Dedifferentiated amniotic fluid mesenchymal stem cell (primary cell): ENCODE results near the gene B4GALNT4.
"Not testable (repeated sequence)": the region's sequence is repeated elsewhere in the genome, so short reads cannot be mapped to it uniquely, and the experiment has no call there.

Experiments
- DNase-seq: peaks from one replicate; pipeline ENCODE4 v3.0.0-alpha.2; 2016; ENCODE audit errors: extremely low spot score

The B4GALNT4 gene

DNA sequence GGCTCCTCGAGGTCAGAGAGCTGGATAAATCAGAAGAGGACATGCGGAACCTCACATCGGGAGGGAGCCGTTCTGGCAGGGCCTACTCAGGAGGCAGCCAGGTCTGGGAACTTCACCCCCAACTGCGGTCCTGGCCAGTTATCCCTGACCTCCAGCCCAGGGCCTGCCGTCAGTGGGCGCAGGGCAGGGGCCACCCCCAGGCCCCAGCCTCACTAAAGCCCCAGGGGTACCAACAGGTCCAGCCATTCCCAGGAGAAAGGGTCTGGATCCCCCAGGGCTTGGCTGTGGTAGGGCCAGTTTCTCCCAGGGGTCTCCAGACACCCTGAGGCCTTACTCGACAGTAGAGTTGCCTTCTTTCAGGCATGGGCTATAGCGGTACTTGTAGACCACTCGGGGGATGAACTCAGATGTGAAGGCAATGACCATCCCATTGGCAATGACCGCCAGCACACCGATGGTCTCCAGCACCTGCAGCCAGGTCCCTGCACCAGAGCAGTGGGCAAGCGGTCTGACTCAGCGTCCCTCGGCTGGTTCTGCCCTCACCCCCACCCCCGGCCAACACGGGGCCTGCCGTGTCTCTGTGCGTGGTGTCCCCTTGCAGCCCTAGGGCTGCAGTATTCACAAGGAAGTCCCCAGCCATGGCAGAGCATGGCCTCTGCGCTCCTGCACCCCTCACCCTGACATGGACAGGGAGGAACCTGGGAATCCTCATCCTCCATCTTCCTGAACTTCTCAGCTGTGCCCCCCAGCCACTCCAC, 50.1 kb downstream of the B4GALNT4 start:
- DNase-seq = no peak

DNA sequence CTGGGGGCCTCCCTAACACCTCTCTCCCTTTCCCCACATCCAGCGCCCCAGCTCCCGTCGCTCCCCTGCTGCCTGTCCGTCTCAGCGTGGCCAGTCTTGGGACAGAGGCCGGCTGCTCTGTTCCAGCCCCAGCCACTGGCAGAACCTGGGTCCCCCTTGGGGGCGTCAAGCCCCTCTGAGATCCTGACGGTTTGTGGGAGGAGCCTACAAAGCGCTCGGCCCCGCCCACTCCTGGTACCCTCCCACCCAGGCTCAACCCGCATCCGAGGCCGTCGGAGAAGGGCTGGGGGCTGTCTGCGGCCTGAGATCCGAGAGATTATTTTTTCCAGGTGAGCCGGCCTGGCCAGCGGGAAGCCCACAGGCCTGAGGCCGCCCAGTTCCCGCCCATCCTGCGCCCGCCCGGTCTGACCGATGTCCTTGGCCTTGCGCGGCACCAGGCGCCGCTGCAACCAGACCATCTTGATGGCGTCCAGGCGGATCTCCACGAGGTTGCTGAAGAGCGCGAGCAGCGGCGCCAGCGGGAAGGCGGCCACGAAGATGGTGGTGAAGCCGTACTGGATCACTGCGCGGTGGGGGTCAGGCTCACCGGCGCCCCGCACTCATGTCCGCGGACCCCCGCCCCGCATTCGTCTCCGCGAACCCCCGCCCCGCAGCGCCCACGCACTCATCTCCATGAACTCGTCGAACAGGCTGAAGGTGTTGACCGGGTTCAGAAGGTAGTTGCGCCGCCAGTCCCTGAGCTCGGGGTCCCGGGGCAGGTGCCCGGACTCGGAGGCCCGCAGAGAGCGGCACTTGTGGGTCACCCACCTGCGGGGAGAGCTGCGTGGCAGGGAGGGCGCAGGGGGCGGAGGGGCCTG, 51.0 kb downstream of the B4GALNT4 start:
- DNase-seq = no peak

DNA sequence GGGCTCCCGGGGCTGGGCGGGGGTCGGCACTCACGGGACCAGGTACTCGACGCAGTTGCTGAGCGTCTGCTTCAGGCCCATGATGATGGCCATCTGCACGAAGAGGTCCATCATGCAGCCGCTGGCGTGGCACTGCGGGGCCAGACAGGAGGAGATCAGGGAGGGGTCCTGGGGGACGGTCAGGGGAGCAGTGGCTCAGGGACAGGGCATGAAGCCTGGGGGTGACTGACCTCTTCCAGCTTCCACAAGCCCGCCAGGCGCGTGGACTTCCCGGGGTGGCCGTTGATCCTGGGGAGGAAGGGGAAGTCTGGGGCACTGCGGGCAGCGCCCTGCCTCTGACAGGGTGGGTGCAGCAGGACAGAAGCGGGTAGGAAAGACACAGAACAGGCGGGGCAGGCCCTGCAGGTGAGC, 51.6 kb downstream of the B4GALNT4 start:
- no peak for DNase-seq

DNA sequence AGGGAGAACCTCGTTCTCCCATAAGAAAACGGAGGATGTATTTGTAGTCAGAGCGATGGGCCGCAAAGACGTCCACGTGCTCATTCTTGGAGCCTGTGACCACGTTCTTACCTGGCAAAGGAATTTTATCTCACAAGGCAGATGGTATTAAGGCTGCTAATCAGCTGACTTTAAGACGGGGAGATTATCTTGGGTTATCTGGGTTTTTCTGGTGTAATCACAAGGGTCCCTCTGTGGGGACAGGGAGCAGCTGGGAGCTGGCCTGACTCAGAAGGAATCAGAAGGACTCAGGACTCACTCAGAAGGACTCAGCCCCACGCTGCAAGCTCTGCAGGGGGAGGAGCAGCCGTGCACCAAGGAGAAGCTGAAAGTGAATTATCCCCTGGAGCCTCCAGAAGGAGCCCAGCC, 53.0 kb downstream of the B4GALNT4 start:
- DNase-seq = no peak

DNA sequence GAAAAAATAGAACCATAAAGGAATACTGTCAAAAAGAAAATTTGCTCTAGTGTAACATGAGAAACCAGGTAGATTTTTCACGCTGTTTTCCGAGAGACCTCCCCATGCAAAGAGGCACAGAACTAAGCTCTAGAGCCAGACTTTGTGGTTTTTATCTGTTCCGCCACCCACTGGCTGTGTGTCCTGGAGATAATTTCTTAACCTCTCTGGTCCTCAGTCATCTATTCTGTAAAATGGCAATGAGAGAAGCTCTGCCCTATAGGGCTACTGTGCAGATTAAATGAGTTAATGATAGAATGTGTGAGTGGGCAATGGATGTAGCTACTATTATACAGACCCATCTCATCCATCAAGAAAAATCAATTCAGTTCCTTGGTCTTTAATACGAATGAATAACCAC, 54.9 kb downstream of the B4GALNT4 start:
- DNase-seq = no peak

DNA sequence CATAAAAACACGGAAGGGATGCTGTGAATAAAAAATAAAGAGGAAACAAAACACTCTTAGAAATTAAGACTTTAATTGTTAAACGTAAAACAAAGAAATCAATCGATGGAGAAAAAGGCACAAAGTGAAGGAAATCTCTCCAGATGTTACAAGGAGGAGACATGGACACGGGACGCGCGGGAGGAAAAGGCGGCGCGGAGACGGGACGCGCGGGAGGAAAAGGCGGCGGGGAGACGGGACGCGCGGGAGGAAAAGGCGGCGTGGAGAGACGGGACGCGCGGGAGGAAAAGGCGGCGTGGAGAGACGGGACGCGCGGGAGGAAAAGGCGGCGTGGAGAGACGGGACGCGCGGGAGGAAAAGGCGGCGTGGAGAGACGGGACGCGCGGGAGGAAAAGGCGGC, 55.5 kb downstream of the B4GALNT4 start:
- DNase-seq = not testable (repeated sequence)

DNA sequence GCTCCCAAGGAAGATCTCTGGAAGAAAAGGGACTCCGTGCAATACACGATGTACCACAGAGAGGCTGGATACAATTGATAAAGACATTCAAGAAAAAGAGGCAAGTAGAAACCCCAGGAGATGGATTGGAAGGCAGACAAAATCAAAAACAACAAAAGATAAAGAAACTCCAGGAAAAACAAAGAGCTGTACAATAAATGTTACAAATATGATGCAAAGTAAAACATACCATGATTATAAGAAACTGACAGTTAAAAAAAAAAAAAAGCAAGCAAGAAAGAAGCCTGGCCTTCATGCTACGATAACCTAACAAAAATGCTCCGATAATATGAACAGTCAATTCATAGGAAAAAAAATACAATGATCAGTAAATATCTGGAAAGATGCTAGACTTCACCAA, 56.0 kb downstream of the B4GALNT4 start:
- no peak for DNase-seq

DNA sequence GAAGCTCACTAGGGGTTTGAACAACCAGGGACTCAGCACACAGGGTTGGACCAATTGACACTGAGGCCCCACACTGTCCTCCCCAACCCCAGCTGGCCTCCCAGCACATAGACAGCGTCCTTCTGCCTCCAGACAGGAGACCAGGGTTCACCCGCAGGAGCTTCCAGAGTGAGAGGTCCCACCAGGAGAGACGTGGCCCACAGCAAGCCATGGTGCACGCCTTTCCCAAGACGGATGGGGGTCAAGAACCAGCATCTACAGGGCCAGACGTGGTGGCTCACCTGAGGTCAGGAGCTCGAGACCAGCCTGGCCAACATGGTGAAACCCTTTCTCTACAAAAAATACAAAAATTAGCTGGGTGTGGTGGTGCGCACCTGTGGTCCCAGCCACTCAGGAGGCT, 57.6 kb downstream of the B4GALNT4 start:
- no peak for DNase-seq

DNA sequence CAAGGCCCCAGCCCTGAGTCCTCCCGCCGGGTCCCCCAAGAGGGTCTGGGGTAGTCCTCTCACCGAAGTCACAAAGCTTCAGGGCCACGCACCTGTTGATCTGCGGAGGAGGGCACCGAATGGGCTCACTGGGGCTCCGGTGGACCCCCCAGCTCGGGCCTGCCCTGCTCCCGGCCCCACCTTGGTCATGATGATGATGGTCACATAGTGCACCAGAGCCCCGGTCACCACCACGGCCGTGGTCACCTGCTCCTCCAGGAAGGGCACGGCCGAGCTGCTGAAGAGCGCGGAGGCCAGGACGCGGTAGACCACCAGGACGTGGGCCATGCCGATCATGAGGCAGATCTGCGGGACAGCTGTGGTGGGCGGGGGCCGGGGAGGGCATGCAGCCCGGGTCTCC, 59.0 kb downstream of the B4GALNT4 start:
- DNase-seq = no peak

DNA sequence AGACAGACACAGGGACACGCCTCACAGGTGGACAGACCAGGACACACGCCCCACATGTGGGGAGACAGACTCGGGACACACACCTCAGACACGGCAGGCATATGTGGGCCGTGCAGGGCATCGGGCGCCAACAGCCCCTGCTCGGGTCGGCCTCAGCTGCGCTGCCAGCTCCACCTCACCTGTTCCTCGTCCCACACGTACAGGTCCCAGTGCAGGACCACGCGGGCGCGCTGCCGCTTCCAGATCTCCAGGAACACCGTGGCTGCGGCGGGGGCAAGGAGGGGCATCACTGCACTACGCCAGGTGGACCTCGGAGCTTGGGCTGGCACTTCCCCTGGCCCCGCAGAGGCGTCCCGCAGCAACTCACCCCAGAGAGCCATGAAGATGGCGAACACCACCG, 60.1 kb downstream of the B4GALNT4 start:
- no peak for DNase-seq

DNA sequence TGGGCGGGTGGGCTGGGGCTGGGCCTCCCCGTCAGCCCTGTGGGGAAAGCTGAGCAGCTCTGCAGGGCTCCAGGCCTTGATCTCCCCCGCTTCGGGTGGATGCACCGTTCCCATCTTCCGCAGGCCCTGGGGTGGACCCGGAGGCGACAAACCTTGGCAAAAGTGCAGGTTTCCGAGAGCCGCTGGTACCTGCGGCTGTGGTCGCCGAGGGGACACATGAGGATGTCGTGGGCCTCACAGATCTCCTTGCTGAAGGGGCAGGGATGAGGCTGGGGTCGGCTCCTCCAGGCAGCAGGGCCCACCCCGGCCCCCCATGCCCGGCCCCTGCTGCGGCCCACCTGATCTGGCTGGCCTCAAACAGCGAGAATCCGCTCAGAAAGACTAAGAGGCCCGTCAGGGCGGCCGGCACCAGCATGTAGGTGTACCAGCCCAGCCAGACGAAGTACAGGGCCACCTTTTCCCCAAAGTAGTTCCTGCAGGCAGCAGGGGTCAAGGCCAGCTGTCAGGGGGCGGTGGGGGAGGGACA, 60.7 kb downstream of the B4GALNT4 start:
- no peak for DNase-seq
